KG1 (cell line): ENCODE results near the gene CDH22.

ENCODE experiments used
- DNase-seq: peaks from one replicate; lab custom pipeline; 2025; lab: John Stamatoyannopoulos, UW

CDH22 gene

GRCh38 chr20:46139908-46140482, 168.3 kb downstream of the CDH22 start:
- DNase-seq, result no peak

GRCh38 chr20:46139266-46139889, 168.9 kb downstream of the CDH22 start:
- DNase-seq, result no peak

- DNase-seq, result no peak
Measured at GRCh38 chr20:46137816-46138215, 170.5 kb downstream of the CDH22 start.

- no peak for DNase-seq
Measured at GRCh38 chr20:46135856-46136633, 172.3 kb downstream of the CDH22 start.

GRCh38 chr20:46134716-46135115, 173.6 kb downstream of the CDH22 start:
- DNase-seq, result no peak

- DNase-seq, result no peak
Measured at GRCh38 chr20:46133886-46134654, 174.2 kb downstream of the CDH22 start.

- DNase-seq, result peak; percentile 23
Measured at GRCh38 chr20:46132705-46133120, 175.6 kb downstream of the CDH22 start.

- no peak for DNase-seq
Measured at GRCh38 chr20:46131396-46131795, 176.9 kb downstream of the CDH22 start.

- DNase-seq, result no peak
Measured at GRCh38 chr20:46130534-46130933, 177.8 kb downstream of the CDH22 start.

GRCh38 chr20:46129955-46130481, 178.3 kb downstream of the CDH22 start:
- DNase-seq, result no peak

- no peak for DNase-seq
Measured at GRCh38 chr20:46128310-46129151, 179.8 kb downstream of the CDH22 start.

- DNase-seq, result no peak
Measured at GRCh38 chr20:46127396-46128010, 180.8 kb downstream of the CDH22 start.

GRCh38 chr20:46126440-46127056, 181.8 kb downstream of the CDH22 start:
- no peak for DNase-seq
